H9 (cell line): ENCODE data around the gene TBPL1. TPM values are rescaled to one million over a fixed set of nuclear protein-coding genes. Genes with fewer than 3 reads are reported as not detected.

Experiments used
- DNase-seq: peaks from one replicate; pipeline ENCODE4 v3.0.0-alpha.2; 2017
- H2AFZ ChIP-seq: one replicate; pipeline ENCODE4 v1.6.1; 2013; ENCODE audit warnings: mild to moderate bottlenecking, low read length, control low read depth, moderate library complexity
- H2AK5ac ChIP-seq: 2 replicates; pipeline ENCODE4 v1.6.1; 2013; ENCODE audit warnings: low read length, control low read depth, mixed read lengths; ENCODE audit not compliant: insufficient read length
- H2BK120ac ChIP-seq: one replicate; pipeline ENCODE4 v1.6.1; 2013; ENCODE audit warnings: low read depth, mild to moderate bottlenecking, low read length, control low read depth, inconsistent platforms; ENCODE audit not compliant: poor library complexity, severe bottlenecking
- H2BK12ac ChIP-seq: 2 replicates; pipeline ENCODE4 v1.6.1; 2013; ENCODE audit warnings: low read length, control low read depth, mixed read lengths, low read depth; ENCODE audit not compliant: insufficient read length
- H2BK15ac ChIP-seq: 2 replicates; pipeline ENCODE4 v1.6.1; 2013; ENCODE audit warnings: low read depth, low read length, control low read depth
- H2BK20ac ChIP-seq: one replicate; pipeline ENCODE4 v1.6.1; 2013; ENCODE audit warnings: low read depth, mild to moderate bottlenecking, low read length, control low read depth, inconsistent platforms; ENCODE audit not compliant: poor library complexity, severe bottlenecking
- H2BK5ac ChIP-seq: 2 replicates; pipeline ENCODE4 v1.6.1; 2013; ENCODE audit warnings: low read length, control low read depth, mixed read lengths; ENCODE audit not compliant: insufficient read length
- H3K14ac ChIP-seq: 2 replicates; pipeline ENCODE4 v1.6.1; 2013; ENCODE audit warnings: low read length, control low read depth; ENCODE audit not compliant: insufficient read depth
- H3K18ac ChIP-seq: 2 replicates; pipeline ENCODE4 v1.6.1; 2013; ENCODE audit warnings: low read depth, mild to moderate bottlenecking, mixed read lengths, low read length, control low read depth; ENCODE audit not compliant: insufficient read length
- H3K23ac ChIP-seq: 2 replicates; pipeline ENCODE4 v1.6.1; 2013; ENCODE audit warnings: low read length, control low read depth, mixed read lengths, low read depth; ENCODE audit not compliant: insufficient read length
- H3K23me2 ChIP-seq: 2 replicates; pipeline ENCODE4 v1.6.1; 2013; ENCODE audit warnings: low read depth, mild to moderate bottlenecking, mixed read lengths, low read length, control low read depth; ENCODE audit not compliant: insufficient read length, poor library complexity, severe bottlenecking
- H3K27ac ChIP-seq: 2 replicates; pipeline ENCODE4 v1.5.1; 2013; ENCODE audit warnings: low read length, control low read depth, mixed read lengths, low read depth; ENCODE audit not compliant: insufficient read length
- H3K27me3 ChIP-seq: 2 replicates; pipeline ENCODE4 v1.6.1; 2013; ENCODE audit warnings: low read length, control low read depth, inconsistent platforms; ENCODE audit not compliant: insufficient read depth
- H3K4ac ChIP-seq: 2 replicates; pipeline ENCODE4 v1.6.1; 2013; ENCODE audit warnings: low read depth, mild to moderate bottlenecking, control low read depth, inconsistent platforms, low read length, moderate library complexity
- H3K4me1 ChIP-seq: 2 replicates; pipeline ENCODE4 v1.6.1; 2013; ENCODE audit warnings: low read length, control low read depth, inconsistent platforms; ENCODE audit not compliant: insufficient read depth
- H3K4me2 ChIP-seq: 2 replicates; pipeline ENCODE4 v1.6.1; 2013; ENCODE audit warnings: low read length, control low read depth, mixed read lengths; ENCODE audit not compliant: insufficient read length, insufficient read depth
- H3K56ac ChIP-seq: 2 replicates; pipeline ENCODE4 v1.6.1; 2013; ENCODE audit warnings: low read depth, mild to moderate bottlenecking, mixed read lengths, low read length, control low read depth; ENCODE audit not compliant: insufficient read length
- H3K79me1 ChIP-seq: 2 replicates; pipeline ENCODE4 v1.6.1; 2013; ENCODE audit warnings: low read depth, mild to moderate bottlenecking, moderate library complexity, low read length, control low read depth, inconsistent platforms; ENCODE audit not compliant: insufficient read depth, poor library complexity, severe bottlenecking
- H3K79me2 ChIP-seq: 2 replicates; pipeline ENCODE4 v1.6.1; 2013; ENCODE audit warnings: low read length, control low read depth, inconsistent platforms; ENCODE audit not compliant: insufficient read depth
- H3K9ac ChIP-seq: 2 replicates; pipeline ENCODE4 v1.6.1; 2013; ENCODE audit warnings: low read length, control low read depth, mixed read lengths; ENCODE audit not compliant: insufficient read length; ENCODE audit errors: extremely low read depth
- H3K9me3 ChIP-seq: one replicate; pipeline ENCODE4 v1.6.1; 2013; ENCODE audit warnings: low read depth, low read length, inconsistent platforms; ENCODE audit not compliant: control insufficient read depth
- H3T11ph ChIP-seq: one replicate; pipeline ENCODE4 v1.6.1; 2013; ENCODE audit warnings: mild to moderate bottlenecking, low read length, control low read depth, inconsistent platforms
- H4K20me1 ChIP-seq: one replicate; pipeline ENCODE4 v1.6.1; 2013; ENCODE audit not compliant: control insufficient read depth, insufficient read length, insufficient read depth
- H4K5ac ChIP-seq: 2 replicates; pipeline ENCODE4 v1.6.1; 2013; ENCODE audit warnings: low read depth, mild to moderate bottlenecking, mixed read lengths, low read length, control low read depth; ENCODE audit not compliant: insufficient read length
- H4K8ac ChIP-seq: replicated peaks from 2 replicates; pipeline ENCODE4 v1.6.1; 2013; ENCODE audit warnings: low read length, control low read depth, mixed read lengths, low read depth; ENCODE audit not compliant: insufficient read length
- H4K91ac ChIP-seq: 2 replicates; pipeline ENCODE4 v1.6.1; 2013; ENCODE audit warnings: low read depth, mild to moderate bottlenecking, moderate library complexity, mixed read lengths, low read length, control low read depth; ENCODE audit not compliant: insufficient read length
- H3K27ac Mint-ChIP-seq, 3 experiments: 2 replicates in 2 of 3; 3 replicates in 1 of 3; pipeline ENCODE4 v1.8.0; 2020 to 2021; ENCODE audit warnings: mixed read lengths in 3 of 3, mild to moderate bottlenecking in 1 of 3, moderate library complexity in 1 of 3
- H3K27me3 Mint-ChIP-seq: 2 replicates; pipeline ENCODE4 v1.8.0; 2021; ENCODE audit warnings: low read depth, mild to moderate bottlenecking, moderate library complexity, mixed read lengths
- H3K36me3 Mint-ChIP-seq, 3 experiments: 2 replicates in 2 of 3; 3 replicates in 1 of 3; pipeline ENCODE4 v1.8.0; 2020 to 2021; ENCODE audit warnings: low read depth in 3 of 3, mixed read lengths in 3 of 3; ENCODE audit not compliant: insufficient read depth in 1 of 3
- H3K4me1 Mint-ChIP-seq, 2 experiments: 2 replicates each; pipeline ENCODE4 v1.8.0; 2020; ENCODE audit warnings: mixed read lengths in 2 of 2
- H3K4me3 Mint-ChIP-seq, 2 experiments: 2 replicates in 1 of 2; 3 replicates in 1 of 2; pipeline ENCODE4 v1.8.0; 2020 to 2021; ENCODE audit warnings: mild to moderate bottlenecking in 2 of 2, mixed read lengths in 2 of 2, moderate library complexity in 1 of 2
- H3K9me3 Mint-ChIP-seq, 2 experiments: 2 replicates in 1 of 2; 3 replicates in 1 of 2; pipeline ENCODE4 v1.8.0; 2020; ENCODE audit warnings: mild to moderate bottlenecking in 2 of 2, mixed read lengths in 2 of 2, moderate library complexity in 1 of 2
- WGBS: extraction: QIAGEN DNeasy Blood & Tissue Kit; methylation state at CpG from one replicate; pipeline ENCODE4 v1.1.7; 2013; ENCODE audit warnings: missing lambda C conversion rate, low lambda C conversion rate, mixed read lengths; ENCODE audit not compliant: insufficient read length; ENCODE audit errors: extremely low coverage; 5-methylcytosine and 5-hydroxymethylcytosine counted together
- total RNA-seq: library from RNA; stranded (reverse); gene quantifications from 2 replicates; pipeline ENCODE4 v1.2.1, GENCODE V29; 2021
- TF ChIP-seq, protein P1 (sequence below): fragments of 200-600 bp; sonication (generic); conservative IDR thresholded peaks from 3 replicates; pipeline ENCODE4 v1.8.0; 2021; ENCODE audit warnings: antibody characterized with exemption, mild to moderate bottlenecking

Gene TBPL1
- total RNA-seq, 1 experiment from 2014 or later = 49.7 TPM

DNA sequence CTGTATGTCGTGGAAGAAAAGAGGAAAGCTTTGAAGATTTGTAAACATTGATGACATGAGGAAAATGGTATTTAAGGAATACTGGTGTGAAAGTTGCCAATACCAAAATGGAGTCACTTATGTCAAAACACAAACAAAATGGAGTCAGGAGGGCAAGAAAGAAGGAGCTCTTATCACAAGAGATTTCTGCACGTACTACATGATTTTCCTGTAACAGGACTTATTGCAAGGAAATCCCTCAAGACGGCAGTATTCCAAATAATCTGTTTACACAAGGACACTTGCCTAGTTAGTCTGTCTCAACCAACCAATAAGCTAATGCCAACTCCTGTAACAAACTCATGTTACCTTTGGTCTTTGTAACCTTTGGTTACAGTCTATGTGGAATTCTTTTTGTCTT is 69.6 kb downstream of the TBPL1 start:
- Mint-ChIP-seq H3K4me3 (no peak overlapping the region), H3K27me3 (no peaks in the 10 kb centered on the region), H3K4me1 (peaks cover 0 to 4% of the 10 kb centered on the region in 2 experiments; a peak in 2 of 4 replicates), H3K36me3 (peaks cover 0 to 4% (median 0%) of the 10 kb centered on the region in 3 experiments; a peak in 1 of 7 replicates), H3K9me3 (no peaks in the 10 kb centered on the region), H3K27ac (no peak overlapping the region; a peak in 1 of 7 replicates)
- Histone ChIP-seq H2AFZ (no peak overlapping the region), H3K14ac (no peak overlapping the region), H3K27ac (no peak overlapping the region), H3K56ac (no peak overlapping the region), H4K20me1 (no peaks in the 10 kb centered on the region), H3K4ac (no peak overlapping the region), H3K4me2 (no peak overlapping the region), H3K23ac (no peak overlapping the region), H3K79me1 (no peaks in the 10 kb centered on the region), H3K9ac (no peak overlapping the region), H4K5ac (no peak overlapping the region), H3K18ac (no peak overlapping the region), H3K27me3 (no peaks in the 10 kb centered on the region), H2BK5ac (no peak overlapping the region), H3K9me3 (no peaks in the 10 kb centered on the region), H2BK20ac (no peak overlapping the region), H3K79me2 (no peaks in the 10 kb centered on the region), H2BK12ac (no peak overlapping the region), H4K8ac (no peak overlapping the region), H2BK15ac (no peak overlapping the region), H3K4me1 (no peaks in the 10 kb centered on the region), H2BK120ac (no peak overlapping the region), H3T11ph (no peak overlapping the region), H3K23me2 (no peaks in the 10 kb centered on the region), H4K91ac (no peak overlapping the region), H2AK5ac (no peak overlapping the region)
- no CpG with 5 or more reads among the region's 3 CpGs for WGBS
- no peak for DNase-seq
- TF ChIP-seq, protein P1, sequence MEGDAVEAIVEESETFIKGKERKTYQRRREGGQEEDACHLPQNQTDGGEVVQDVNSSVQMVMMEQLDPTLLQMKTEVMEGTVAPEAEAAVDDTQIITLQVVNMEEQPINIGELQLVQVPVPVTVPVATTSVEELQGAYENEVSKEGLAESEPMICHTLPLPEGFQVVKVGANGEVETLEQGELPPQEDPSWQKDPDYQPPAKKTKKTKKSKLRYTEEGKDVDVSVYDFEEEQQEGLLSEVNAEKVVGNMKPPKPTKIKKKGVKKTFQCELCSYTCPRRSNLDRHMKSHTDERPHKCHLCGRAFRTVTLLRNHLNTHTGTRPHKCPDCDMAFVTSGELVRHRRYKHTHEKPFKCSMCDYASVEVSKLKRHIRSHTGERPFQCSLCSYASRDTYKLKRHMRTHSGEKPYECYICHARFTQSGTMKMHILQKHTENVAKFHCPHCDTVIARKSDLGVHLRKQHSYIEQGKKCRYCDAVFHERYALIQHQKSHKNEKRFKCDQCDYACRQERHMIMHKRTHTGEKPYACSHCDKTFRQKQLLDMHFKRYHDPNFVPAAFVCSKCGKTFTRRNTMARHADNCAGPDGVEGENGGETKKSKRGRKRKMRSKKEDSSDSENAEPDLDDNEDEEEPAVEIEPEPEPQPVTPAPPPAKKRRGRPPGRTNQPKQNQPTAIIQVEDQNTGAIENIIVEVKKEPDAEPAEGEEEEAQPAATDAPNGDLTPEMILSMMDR = no peak
